Epithelial cell of esophagus (primary cell): Measurements from ENCODE around the gene RBP3.
A peak's percentile ranks its signal among the peaks of the same experiment; 100 is the strongest.

Experiments used
- DNase-seq: peaks from one replicate; pipeline ENCODE4 v3.0.0; 2010; ENCODE audit warnings: low read depth
- H3K4me3 ChIP-seq: 2 replicates; pipeline ENCODE4 v1.5.1; 2011; ENCODE audit warnings: mild to moderate bottlenecking, low read length, control low read depth
- TF ChIP-seq, protein P1 (sequence below): IDR thresholded peaks from 2 replicates; pipeline ENCODE4 v1.5.1; 2011; ENCODE audit warnings: low read depth, mild to moderate bottlenecking, low read length, control low read depth, inconsistent platforms; ENCODE audit not compliant: insufficient read depth; ENCODE audit errors: missing control alignments

RBP3 gene

DNA sequence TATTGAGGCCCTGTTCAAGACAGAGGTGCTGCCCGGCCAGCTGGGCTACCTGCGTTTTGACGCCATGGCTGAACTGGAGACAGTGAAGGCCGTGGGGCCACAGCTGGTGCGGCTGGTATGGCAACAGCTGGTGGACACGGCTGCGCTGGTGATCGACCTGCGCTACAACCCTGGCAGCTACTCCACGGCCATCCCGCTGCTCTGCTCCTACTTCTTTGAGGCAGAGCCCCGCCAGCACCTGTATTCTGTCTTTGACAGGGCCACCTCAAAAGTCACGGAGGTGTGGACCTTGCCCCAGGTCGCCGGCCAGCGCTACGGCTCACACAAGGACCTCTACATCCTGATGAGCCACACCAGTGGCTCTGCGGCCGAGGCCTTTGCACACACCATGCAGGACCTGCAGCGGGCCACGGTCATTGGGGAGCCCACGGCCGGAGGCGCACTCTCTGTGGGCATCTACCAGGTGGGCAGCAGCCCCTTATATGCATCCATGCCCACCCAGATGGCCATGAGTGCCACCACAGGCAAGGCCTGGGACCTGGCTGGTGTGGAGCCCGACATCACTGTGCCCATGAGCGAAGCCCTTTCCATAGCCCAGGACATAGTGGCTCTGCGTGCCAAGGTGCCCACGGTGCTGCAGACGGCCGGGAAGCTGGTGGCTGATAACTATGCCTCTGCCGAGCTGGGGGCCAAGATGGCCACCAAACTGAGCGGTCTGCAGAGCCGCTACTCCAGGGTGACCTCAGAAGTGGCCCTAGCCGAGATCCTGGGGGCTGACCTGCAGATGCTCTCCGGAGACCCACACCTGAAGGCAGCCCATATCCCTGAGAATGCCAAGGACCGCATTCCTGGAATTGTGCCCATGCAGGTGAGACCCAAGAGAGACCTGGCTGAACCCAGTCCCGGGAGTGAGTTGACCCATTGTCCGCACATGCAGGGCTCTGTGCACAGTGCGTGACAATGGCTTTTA, 2.8 kb downstream of the RBP3 start:
- no peak for DNase-seq
- no peak overlapping the region for H3K4me3 ChIP-seq
- TF ChIP-seq, protein P1, sequence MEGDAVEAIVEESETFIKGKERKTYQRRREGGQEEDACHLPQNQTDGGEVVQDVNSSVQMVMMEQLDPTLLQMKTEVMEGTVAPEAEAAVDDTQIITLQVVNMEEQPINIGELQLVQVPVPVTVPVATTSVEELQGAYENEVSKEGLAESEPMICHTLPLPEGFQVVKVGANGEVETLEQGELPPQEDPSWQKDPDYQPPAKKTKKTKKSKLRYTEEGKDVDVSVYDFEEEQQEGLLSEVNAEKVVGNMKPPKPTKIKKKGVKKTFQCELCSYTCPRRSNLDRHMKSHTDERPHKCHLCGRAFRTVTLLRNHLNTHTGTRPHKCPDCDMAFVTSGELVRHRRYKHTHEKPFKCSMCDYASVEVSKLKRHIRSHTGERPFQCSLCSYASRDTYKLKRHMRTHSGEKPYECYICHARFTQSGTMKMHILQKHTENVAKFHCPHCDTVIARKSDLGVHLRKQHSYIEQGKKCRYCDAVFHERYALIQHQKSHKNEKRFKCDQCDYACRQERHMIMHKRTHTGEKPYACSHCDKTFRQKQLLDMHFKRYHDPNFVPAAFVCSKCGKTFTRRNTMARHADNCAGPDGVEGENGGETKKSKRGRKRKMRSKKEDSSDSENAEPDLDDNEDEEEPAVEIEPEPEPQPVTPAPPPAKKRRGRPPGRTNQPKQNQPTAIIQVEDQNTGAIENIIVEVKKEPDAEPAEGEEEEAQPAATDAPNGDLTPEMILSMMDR, result no peak

DNA sequence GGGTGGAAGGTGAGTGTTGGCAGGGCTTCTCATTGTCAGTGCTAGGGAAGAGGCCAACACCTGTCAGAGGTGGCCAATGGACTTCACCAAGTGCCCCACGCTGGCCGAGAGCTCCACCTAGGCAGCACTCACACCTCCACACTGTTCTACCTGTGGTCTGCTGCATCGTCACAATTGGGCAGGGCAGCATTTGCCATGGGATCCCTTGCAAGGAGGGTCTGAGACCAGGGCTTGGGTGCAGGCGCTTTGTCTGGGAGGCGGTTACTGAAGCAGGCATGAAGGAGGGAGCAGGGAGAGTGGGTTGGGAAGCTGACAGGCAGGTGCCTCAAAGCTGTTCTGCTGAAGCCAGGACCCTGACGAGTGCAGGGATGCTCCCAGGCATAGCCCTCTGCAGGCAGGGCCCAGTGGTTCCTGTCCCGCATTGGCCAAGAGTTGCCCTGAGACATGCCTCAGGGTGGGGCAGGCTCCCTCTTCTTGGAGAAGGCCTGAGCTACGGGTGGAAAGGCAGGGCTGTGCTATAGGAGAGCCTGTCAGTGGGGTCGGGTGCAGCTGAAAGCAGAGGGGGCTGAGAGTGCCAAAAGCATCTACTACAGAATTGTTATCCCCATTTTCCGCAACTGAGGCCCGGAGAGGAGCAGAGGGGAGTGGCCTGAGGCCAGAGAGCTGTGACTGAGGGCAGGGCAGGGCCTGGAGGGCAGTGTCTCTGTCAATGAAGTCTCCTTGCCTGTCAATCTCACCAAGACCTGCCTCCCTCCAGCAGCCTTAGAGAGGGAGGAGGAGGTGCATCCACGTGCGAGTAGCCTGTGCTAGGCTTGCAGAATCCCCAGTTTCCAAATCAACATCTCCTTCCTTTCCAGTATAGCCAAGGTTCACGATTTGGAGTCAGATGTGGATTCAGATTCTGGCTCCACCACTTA, 4.0 kb downstream of the RBP3 start:
- TF ChIP-seq, protein P1, result no peak
- DNase-seq, result no peak
- H3K4me3 ChIP-seq, result no peak overlapping the region

DNA sequence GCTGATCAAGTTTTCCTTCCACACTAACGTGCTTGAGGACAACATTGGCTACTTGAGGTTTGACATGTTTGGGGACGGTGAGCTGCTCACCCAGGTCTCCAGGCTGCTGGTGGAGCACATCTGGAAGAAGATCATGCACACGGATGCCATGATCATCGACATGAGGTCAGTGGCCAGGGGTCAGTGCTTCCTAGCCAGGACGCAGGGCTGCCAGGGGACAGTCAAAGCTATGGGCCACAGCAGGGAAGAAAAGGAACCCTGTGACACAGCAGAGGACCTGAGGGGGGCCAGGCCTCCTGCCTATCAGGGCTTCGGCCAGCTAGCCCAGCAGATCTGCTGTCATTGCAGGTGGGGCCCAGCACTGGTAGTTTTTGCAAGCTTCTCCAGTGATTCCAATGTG, 5.2 kb downstream of the RBP3 start:
- DNase-seq, result no peak
- H3K4me3 ChIP-seq, result no peak overlapping the region
- TF ChIP-seq, protein P1, result no peak

DNA sequence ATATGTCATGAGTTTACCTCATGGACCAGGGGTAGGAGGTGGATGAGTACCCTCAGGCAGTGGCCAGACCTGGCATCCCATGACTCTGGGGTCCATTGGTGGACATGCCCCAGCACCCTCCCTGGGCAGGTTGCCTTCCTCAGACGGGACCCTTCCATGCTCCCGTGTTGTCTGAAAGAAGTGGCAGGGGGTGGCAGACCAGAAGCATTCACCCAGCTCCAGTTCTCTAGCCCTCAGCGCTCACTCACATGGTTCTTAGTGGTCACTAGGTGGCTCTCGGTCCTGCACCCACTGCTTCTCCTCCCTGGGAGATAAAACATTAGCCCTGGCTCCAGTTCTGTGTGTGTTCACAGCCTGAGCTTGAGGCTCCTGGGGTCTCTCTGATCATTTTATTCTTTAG, 6.0 kb downstream of the RBP3 start:
- no peak for DNase-seq
- TF ChIP-seq, protein P1, result peak; percentile 23
- no peak overlapping the region for H3K4me3 ChIP-seq

DNA sequence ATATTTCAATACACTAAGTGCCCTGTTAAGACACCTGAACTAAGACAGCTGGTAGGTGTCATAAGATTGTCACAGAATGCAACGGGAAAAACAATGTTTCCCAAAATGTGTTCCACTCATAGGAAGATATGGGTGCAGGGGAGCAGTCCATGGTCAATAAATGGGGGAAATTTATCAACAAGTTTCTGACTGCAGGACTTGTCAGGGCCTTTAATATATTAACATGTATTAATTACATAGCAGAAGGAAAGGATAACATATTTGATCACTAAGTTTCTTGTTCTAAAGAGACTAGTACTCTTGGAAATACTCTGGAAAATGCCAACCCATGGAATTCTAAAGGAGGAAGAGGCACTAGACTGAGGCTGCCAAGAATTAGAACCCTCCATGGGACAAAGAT, 6.7 kb downstream of the RBP3 start:
- no peak for DNase-seq
- TF ChIP-seq, protein P1, result no peak
- H3K4me3 ChIP-seq, result no peak overlapping the region

DNA sequence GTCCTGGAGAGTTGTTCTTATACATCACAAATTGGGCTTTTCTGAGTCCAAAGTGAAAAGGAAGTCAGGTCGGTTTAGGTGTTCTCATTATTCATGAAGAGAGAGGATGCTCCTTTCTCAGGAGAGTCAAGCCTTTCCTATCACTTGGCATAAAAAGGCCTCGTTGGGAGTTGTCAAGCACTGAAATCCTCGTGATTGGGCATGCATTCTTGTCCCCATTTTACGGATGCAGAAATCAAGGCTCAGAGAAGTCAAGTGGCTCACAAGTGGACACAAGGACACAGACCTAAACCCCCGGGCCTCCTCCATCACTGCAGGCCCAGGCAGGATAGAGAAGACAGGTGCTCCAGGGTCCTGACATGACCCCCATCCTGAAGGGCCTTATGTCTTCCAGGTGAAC, 8.5 kb downstream of the RBP3 start:
- DNase-seq, result no peak
- TF ChIP-seq, protein P1, result no peak
- H3K4me3 ChIP-seq, result no peak overlapping the region
